C1 segment of cervical spinal cord (tissue), 14 donors: ENCODE data around the gene PYY.
"Not testable (repeated sequence)": the region's sequence is repeated elsewhere in the genome, so short reads cannot be mapped to it uniquely, and the experiment has no call there.

ENCODE experiments used
- DNase-seq, 14 donors: peaks; one replicate each; lab custom pipeline; 2025; lab: John Stamatoyannopoulos, UW

Gene PYY

DNA sequence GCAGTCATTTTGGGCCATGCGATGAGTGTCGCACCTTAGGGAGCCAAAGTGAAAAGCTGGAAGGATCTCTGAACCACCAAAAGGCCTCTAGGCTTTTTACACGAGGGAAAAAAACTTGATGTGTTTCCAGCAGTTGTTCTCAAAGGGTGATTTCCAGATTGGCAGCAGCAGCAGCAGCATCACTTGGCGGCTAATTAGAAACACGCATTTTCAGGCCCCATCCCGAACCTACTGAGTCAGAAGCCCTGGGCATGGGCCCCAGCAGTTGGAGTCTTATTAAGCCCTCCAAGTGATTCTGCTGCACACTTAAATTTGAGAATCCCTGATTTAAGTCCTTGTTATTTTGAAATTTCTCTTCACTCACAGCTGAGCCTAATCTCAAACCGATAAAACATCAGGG, 25.3 kb upstream of the PYY start:
- no peak for DNase-seq

DNA sequence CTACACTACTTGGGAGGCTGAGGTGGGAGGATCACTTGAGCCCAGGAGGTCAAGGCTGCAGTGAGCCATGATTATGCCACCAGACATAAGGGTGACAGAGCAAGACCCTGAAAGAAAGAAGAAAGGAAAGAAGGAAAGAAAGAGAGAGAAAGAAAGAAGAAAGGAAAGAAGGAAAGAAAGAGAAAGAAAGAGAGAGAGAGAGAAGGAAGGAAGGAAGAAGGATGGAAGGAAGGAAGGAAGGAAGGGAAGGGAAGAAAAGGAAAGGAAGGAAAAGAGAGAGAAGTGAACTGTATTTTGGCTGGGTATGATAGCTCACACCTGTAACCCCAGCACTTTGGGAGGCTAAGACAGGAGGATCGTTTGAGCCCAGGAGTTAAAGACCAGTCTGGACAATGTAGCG, 24.3 kb upstream of the PYY start:
- DNase-seq, result no peak

DNA sequence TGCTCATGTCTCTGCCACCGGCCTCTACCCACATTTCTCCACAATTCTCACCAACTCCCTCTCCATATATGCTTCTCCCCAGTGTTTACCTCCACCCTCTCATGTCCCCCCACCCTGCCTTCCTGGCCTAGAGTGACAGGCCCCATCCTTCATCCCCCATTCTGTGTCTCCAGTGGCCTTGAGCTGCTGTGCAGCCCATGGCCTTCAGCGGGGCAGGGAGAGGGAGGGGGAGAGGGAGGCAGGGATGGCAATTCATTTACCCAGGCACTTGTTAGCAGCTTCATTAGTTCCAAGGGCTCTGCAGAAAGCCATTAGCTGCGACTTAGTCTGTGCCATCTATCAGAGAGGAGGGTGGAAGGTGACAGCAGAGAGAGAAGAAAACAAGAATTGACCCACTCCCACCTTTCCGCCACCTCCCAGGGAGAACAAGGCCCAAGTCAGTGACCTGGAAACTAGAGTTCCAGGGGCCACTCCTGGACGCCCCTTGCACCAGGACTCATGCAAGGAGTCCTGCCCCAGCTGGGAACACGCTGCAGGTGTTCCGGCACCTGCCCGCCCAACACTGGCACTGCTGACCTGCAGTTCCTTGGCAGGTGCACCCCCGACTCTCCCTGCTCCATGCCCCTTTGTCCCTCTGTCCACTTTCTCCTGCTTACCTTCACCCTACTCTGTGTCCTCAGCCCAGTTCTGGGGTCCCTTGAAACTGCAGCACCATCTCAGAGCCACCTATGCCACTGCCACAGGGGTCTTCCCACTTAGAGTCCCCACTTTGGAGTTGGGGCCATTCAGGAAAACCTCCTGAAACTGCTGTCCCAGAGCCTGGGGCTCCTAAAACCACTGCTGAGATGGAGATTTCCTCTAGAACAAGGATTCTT, 23.5 kb upstream of the PYY start:
- no peak for DNase-seq

DNA sequence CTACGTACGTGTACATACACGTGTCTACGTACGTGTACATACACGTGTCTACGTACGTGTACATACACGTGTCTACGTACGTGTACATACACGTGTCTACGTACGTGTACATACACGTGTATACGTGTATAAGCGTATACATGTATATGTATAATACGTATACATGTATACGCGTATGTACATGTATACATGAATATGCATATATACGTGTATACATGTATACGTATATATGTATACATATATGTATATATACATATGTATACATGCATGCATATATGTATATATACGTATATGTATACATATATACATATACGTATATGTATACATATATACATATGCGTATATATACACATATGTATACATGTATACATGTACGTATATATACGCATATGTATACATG, 22.2 kb upstream of the PYY start:
- DNase-seq, result no peak

DNA sequence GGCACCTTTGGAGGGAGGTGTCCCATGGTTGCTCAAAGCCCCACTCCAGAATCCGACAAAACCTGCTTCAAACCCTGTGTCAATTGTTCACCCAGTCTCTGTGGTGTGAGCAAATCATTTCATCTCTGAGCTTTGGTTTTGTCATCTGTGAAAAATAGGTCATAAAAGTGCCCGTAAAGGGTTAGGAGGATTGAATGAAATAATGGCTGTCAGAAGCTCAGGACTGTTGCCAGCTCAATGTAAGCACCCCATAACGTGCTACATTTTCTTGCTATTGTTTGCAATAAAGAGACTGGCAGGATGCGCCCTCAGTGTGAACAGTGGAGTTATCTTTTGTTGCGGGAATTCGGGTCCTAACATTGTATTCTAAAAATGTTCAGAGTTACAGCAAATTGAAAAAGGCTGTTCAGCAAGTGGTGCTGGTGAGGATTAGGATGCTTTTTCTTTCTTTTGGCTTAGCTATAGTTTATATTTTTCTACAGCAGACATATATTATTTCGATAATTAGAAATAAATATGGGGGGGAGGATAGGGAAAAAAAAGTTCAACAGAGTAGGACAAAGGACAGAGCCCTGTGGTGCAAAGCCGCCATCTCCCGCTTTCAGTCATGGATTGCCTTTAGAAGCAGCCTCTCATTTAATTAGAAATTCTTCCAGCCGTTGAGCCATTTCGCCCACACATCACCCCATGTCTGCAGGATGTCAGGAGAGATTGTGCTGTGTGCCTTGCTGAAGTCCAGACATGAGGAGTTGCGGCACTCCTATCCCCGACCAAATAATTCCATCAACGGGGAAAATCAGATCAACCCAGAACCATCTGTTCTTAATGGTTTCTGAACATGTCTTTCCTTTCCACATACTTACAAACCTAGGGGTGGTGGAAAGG, 20.9 kb upstream of the PYY start:
- no peak for DNase-seq

DNA sequence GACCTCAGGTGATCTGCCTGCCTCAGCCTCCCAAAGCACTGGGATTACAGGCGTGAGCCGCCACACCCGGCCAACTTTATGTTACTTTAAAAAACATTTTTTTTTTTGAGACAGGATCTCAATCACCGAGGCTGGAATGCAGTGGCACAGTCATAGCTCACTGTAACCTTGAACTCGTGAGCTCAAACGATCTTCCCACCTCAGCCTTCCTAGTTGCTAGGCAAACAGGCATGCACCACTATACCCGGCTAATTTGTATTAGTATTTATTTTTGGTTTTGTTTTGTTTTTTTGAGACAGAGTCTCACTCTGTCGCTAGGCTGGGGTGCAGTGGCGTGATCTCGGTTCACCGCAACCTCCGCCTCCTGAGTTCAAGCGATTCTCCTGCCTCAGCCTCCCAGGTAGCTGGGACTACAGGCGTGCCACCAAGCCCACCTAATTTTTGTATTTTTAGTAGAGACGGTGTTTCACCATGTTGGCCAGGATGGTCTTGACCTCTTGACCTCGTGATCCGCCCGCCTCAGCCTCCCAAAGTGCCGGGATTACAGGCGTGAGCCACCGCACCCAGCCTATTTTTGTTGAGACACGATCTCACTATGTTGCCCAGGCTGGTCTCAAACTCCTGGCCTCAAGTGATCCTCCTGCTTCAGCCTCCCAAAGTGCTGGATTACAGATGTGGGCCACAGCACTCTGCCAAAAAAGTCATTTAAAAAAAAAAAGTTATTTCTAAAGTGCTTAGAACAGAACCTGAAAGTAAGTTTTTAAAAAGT, 18.9 kb upstream of the PYY start:
- not testable (repeated sequence) for DNase-seq

GRCh38 chr17:43971436-43971835, 17.7 kb upstream of the PYY start:
- not testable (repeated sequence) for DNase-seq

DNA sequence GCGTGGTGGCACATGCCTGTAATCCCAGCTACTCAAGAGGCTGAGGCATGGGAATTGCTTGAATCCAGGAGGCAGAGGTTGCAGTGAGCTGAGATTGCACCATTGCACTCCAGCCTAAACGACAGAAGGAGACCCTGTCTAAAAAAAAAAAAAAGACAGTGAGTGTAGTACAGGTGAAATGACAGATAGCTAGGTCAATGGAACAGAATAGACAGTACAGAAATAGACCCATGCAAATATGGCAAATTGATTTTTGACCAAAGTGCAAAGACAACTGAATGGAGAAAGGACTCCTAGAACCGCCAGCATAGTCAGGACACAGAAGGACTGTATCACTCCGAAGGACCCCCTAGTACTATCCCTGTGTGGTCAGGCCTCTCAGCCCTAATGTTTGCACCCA, 16.6 kb upstream of the PYY start:
- DNase-seq, result no peak

DNA sequence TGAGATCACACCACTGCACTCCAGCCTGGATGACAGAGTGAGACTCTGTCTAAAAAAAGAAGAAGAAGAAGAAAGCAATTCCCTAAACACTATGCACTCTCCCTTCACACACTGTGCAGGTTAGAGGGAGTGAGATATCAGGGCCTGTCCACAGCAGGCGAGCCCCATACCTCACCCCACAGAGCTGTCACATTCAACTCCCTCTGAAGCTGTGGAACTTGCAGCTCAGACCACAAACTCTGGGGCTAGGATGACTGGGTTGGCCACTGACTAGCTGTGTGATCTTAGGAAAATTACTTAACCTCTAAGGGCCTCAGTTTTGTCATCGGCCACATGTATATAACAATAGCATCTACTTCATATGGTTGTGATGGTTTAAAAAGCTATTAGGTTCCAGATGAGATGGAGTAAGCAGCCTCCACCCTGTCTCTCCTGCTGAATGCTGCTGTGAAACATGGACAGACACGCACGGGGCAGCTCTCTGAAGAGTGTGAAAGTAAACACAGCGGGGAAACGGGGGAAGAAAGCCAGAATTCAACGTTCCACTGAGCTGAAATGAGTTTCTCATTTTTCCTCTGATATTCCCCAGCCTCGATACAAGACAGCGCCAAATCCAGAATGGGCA, 13.6 kb upstream of the PYY start:
- no peak for DNase-seq

GRCh38 chr17:43966276-43966675, 12.5 kb upstream of the PYY start:
- DNase-seq, result no peak

- no peak for DNase-seq
Observed at GRCh38 chr17:43962479-43962878, 8.7 kb upstream of the PYY start.

DNA sequence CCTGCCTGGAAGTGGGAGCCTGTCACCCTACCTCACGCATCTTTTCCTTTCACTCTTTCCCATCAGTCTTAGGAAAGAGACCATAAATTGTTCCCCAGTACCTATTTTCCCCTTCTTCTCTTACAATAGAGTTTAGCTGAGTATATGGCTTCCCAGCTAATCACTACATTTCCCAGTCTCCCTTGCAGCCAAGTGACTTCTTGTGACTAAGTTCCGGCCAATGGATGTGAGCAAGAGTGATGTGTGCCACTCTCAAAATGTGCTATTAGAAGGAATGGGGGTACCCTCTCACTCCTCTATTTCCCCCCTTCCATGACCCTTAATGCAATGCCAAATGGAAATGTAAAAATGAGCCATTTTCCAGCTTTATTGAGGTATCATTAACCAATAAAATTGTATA, 8.2 kb upstream of the PYY start:
- no peak for DNase-seq

- not testable (repeated sequence) for DNase-seq
Observed at GRCh38 chr17:43961292-43961691, 7.6 kb upstream of the PYY start.

GRCh38 chr17:43958748-43959352, 5.1 kb upstream of the PYY start:
- no peak for DNase-seq

- no peak for DNase-seq
Observed at GRCh38 chr17:43956222-43956621, 2.5 kb upstream of the PYY start.

GRCh38 chr17:43952724-43953666, 745 bp downstream of the PYY start:
- no peak for DNase-seq

DNA sequence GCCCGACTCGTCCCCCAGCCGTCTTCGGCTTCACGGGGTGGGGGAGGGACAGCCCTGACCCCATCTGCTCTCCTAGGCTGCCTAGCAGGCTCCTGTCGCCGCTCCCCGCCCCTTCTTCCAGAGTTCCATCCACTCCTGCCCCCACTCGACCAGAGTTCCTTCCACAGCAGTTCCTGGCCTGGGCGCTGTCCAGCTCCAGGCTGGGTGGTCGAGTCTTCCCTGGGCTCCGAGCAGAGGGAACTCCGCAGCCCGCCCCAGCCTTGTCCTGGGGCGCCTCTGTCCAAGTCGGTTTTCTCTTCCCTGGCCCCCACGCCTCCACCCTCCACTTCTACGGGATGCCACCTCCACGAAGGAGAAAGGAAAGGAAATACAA, 1.4 kb downstream of the PYY start:
- DNase-seq, result no peak

- no peak for DNase-seq
Observed at GRCh38 chr17:43951750-43952149, 2.0 kb downstream of the PYY start.

GRCh38 chr17:43950554-43950953, 3.2 kb downstream of the PYY start:
- DNase-seq, result no peak

DNA sequence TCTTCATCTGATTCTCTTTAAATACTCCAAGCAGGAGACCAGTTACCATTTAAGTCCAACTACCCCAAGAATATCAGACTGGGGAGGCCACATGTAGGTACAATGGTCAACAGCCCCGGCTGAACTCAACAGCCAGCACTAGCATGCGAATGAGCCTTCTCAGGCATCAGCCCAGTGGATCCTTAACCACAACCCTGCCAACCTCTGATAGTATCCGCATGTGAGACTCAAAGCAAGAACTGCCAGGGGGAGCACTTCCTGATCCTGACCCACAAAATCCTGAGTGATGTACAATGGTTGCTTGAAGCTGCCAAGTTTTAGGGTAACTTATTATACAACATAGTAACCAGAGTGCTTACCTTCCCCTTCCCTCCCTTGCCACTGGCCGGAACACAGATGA, 4.0 kb downstream of the PYY start:
- no peak for DNase-seq
